B cell (primary cell): ENCODE measurements around the gene TRIO. TPM values are rescaled to one million over a fixed set of nuclear protein-coding genes. Genes with fewer than 3 reads are reported as not detected.

ENCODE experiments used
- ATAC-seq: fragments of 200-7000 bp; cut with Tn5 transposase; one replicate; pipeline ENCODE4 v1.10.0; 2021; ENCODE audit warnings: low read depth, mild to moderate bottlenecking, moderate number of reproducible peaks, moderate library complexity
- CTCF ChIA-PET: fragments of 350-600 bp; sonication (Branson Sonifier 250); formaldehyde crosslinking; loops from one replicate; lab custom pipeline; 2021; ENCODE audit warnings: antibody characterized with exemption, inconsistent platforms; lab: Charles Lee
- POLR2A ChIA-PET: fragments of 350-600 bp; sonication (Branson Sonifier 250); formaldehyde crosslinking; loops from one replicate; lab custom pipeline; 2021; ENCODE audit warnings: antibody characterized with exemption; lab: Charles Lee
- DNase-seq: peaks from one replicate; pipeline ENCODE4 v3.0.0; 2013
- H2AFZ ChIP-seq: 2 replicates; pipeline ENCODE4 v1.6.1; 2012; ENCODE audit warnings: mild to moderate bottlenecking, low read depth, low read length; ENCODE audit not compliant: insufficient read depth, poor library complexity, severe bottlenecking
- H3K27ac ChIP-seq, 2 donors: 1 replicate in 1 of 2; 2 replicates in 1 of 2; pipeline ENCODE4 v1.5.1; 2012 to 2013; ENCODE audit warnings: low read length in 2 of 2, mild to moderate bottlenecking in 2 of 2, moderate library complexity in 1 of 2
- H3K27me3 ChIP-seq, 4 experiments: fragments of 200-600 bp in 1 of 4; sonication (generic) in 1 of 4; replicated peaks in 1 of 4; 1 replicate in 2 of 4; 2 replicates in 2 of 4; pipeline versions ENCODE4 v1.6.1 to v1.7.0; 2013 to 2016; ENCODE audit warnings: low read length in 3 of 4, mild to moderate bottlenecking in 2 of 4, mixed read lengths in 1 of 4, moderate library complexity in 1 of 4; ENCODE audit not compliant: insufficient read depth in 4 of 4, control insufficient read depth in 3 of 4; ENCODE audit errors: control extremely low read depth in 1 of 4
- H3K36me3 ChIP-seq, 2 experiments: replicated peaks in 1 of 2; 1 replicate in 1 of 2; 2 replicates in 1 of 2; pipeline versions ENCODE4 v1.6.1 to v1.7.1; 2013; ENCODE audit warnings: low read length in 1 of 2; ENCODE audit not compliant: insufficient read depth in 2 of 2, control insufficient read depth in 1 of 2; ENCODE audit errors: control extremely low read depth in 1 of 2, extremely low read depth in 1 of 2
- H3K4me1 ChIP-seq, 2 donors: fragments of 200-600 bp in 1 of 2; sonication (generic) in 1 of 2; 1 replicate in 1 of 2; 2 replicates in 1 of 2; pipeline versions ENCODE4 v1.5.1 to v1.6.1; 2013 to 2017; ENCODE audit warnings: low read length in 2 of 2; ENCODE audit not compliant: control insufficient read depth in 2 of 2, insufficient read depth in 2 of 2
- H3K4me2 ChIP-seq: replicated peaks from 2 replicates; pipeline ENCODE3; 2012; ENCODE audit warnings: mild to moderate bottlenecking, low read depth, low read length; ENCODE audit not compliant: poor library complexity, severe bottlenecking
- H3K4me3 ChIP-seq, 5 experiments: fragments of 200-600 bp in 1 of 5; sonication (generic) in 1 of 5; 1 replicate in 3 of 5; 2 replicates in 2 of 5; pipeline versions ENCODE4 v1.5.1 to v1.7.0; 2011 to 2016; ENCODE audit warnings: low read length in 4 of 5, mild to moderate bottlenecking in 4 of 5, low read depth in 2 of 5, control low read depth in 1 of 5, moderate library complexity in 1 of 5; ENCODE audit not compliant: insufficient read depth in 1 of 5; ENCODE audit errors: control extremely low read depth in 1 of 5, extremely low read depth in 1 of 5
- H3K79me2 ChIP-seq: fragments of 200-600 bp; sonication (generic); one replicate; pipeline ENCODE4 v1.6.0; 2016; ENCODE audit warnings: low read length; ENCODE audit not compliant: control insufficient read depth, insufficient read depth
- H3K9ac ChIP-seq: fragments of 200-600 bp; sonication (generic); 2 replicates; pipeline ENCODE4 v1.6.1; 2017; ENCODE audit warnings: mild to moderate bottlenecking, low read length, moderate library complexity
- H3K9me3 ChIP-seq, 3 donors: one replicate each; pipeline versions ENCODE4 v1.6.1 to v1.7.1; 2013; ENCODE audit warnings: low read length in 2 of 3; ENCODE audit not compliant: control insufficient read depth in 2 of 3, insufficient read depth in 1 of 3; ENCODE audit errors: control extremely low read depth in 1 of 3
- H4K20me1 ChIP-seq: 2 replicates; pipeline ENCODE4 v1.6.0; 2012; ENCODE audit warnings: mild to moderate bottlenecking, low read length; ENCODE audit not compliant: insufficient read depth, control insufficient read depth, poor library complexity, severe bottlenecking
- H3K27ac Mint-ChIP-seq: one replicate; pipeline ENCODE4 v1.8.0; 2021; ENCODE audit warnings: mixed read lengths
- H3K27me3 Mint-ChIP-seq: one replicate; pipeline ENCODE4 v1.8.0; 2021; ENCODE audit warnings: mixed read lengths
- H3K4me1 Mint-ChIP-seq: one replicate; pipeline ENCODE4 v1.8.0; 2021; ENCODE audit warnings: mixed read lengths
- H3K4me3 Mint-ChIP-seq: one replicate; pipeline ENCODE4 v1.8.0; 2021; ENCODE audit warnings: mixed read lengths
- H3K9me3 Mint-ChIP-seq: one replicate; pipeline ENCODE4 v1.8.0; 2022; ENCODE audit warnings: mixed read lengths; ENCODE audit not compliant: insufficient read depth
- CTCF ChIP-seq: fragments of 200-600 bp; IDR thresholded peaks from one replicate; pipeline ENCODE4 v1.8.0; 2022; ENCODE audit warnings: antibody characterized with exemption, mild to moderate bottlenecking
- EZH2 ChIP-seq: IDR thresholded peaks from 2 replicates; pipeline ENCODE4 v1.6.1; 2012; ENCODE audit warnings: borderline replicate concordance, low read depth, mild to moderate bottlenecking, moderate library complexity, low read length; ENCODE audit not compliant: insufficient read depth, poor library complexity, severe bottlenecking
- WGBS: methylation state at CpG from one replicate; pipeline ENCODE4 v1.1.5; 2013; ENCODE audit warnings: missing lambda C conversion rate; ENCODE audit not compliant: insufficient coverage; 5-methylcytosine and 5-hydroxymethylcytosine counted together
- intact Hi-C: fragments of 100-400 bp; cut with micrococcal nuclease; formaldehyde crosslinking; loops from one replicate; pipeline ENCODE4 v1.10.0; 2022
- polyA plus RNA-seq: library from polyadenylated mRNA; depleted of rRNA; stranded (reverse); fragments of >200 nt; gene quantifications from 2 replicates; pipeline ENCODE4 v1.2.3, GENCODE V29; 2012
- total RNA-seq, 2 donors: library from RNA; stranded (reverse); fragments of 120-200 nt in 1 of 2; gene quantifications; 1 replicate in 1 of 2; 2 replicates in 1 of 2; pipeline versions ENCODE4 v1.2.3 to v1.2.4, GENCODE V29; 2013 to 2022

Gene TRIO
- total and polyA plus RNA-seq, 2 donors (not counting 1 experiment from before 2014, with no cell fraction given), result 90.5 to 479 TPM

GRCh38 chr5:14504332-14504727 lies 361.2 kb downstream of the TRIO start:
- no peak overlapping the region for H3K4me2 ChIP-seq
- 100% methylated on average over 5 of the region's 8 CpGs for WGBS
- no peaks in the 10 kb centered on the region for H3K27me3 ChIP-seq
- H3K9ac ChIP-seq, result no peak overlapping the region
- H2AFZ ChIP-seq, result no peak overlapping the region
- POLR2A ChIA-PET, result no interaction called here
- TF ChIP-seq EZH2 (no peak), CTCF (no peak)
- no peaks in the 10 kb centered on the region for H3K27me3 Mint-ChIP-seq
- H3K36me3 ChIP-seq, result peaks cover 1 to 59% of the 10 kb centered on the region in 2 experiments
- H3K9me3 ChIP-seq, result no peaks in the 10 kb centered on the region
- H3K4me3 Mint-ChIP-seq, result no peak overlapping the region
- no peak overlapping the region for H3K27ac Mint-ChIP-seq
- no peaks in the 10 kb centered on the region for H3K79me2 ChIP-seq
- intact Hi-C loops, result no loop called here
- no peak for ATAC-seq
- no peaks in the 10 kb centered on the region for H4K20me1 ChIP-seq
- no peaks in the 10 kb centered on the region for H3K4me1 Mint-ChIP-seq
- H3K4me1 ChIP-seq, result no peaks in the 10 kb centered on the region
- CTCF ChIA-PET, result no interaction called here
- no peak for DNase-seq
- no peak overlapping the region for H3K4me3 ChIP-seq
- no peaks in the 10 kb centered on the region for H3K9me3 Mint-ChIP-seq
- H3K27ac ChIP-seq, result no peak overlapping the region

- no peaks in the 10 kb centered on the region for H3K9me3 ChIP-seq
- POLR2A ChIA-PET, result no interaction called here
- CTCF ChIA-PET, result no interaction called here
- no peaks in the 10 kb centered on the region for H3K79me2 ChIP-seq
- H2AFZ ChIP-seq, result no peak overlapping the region
- H4K20me1 ChIP-seq, result no peaks in the 10 kb centered on the region
- no peaks in the 10 kb centered on the region for H3K4me1 Mint-ChIP-seq
- DNase-seq (no peak), ATAC-seq (no peak)
- TF ChIP-seq CTCF (no peak), EZH2 (no peak)
- H3K4me3 Mint-ChIP-seq, result no peak overlapping the region
- no peaks in the 10 kb centered on the region for H3K4me1 ChIP-seq
- H3K27me3 ChIP-seq, result no peaks in the 10 kb centered on the region
- H3K27ac Mint-ChIP-seq, result no peak overlapping the region
- H3K36me3 ChIP-seq, result peaks cover 1 to 56% of the 10 kb centered on the region in 2 experiments
- H3K9ac ChIP-seq, result no peak overlapping the region
- no peak overlapping the region for H3K4me3 ChIP-seq
- no peak overlapping the region for H3K4me2 ChIP-seq
- no peaks in the 10 kb centered on the region for H3K9me3 Mint-ChIP-seq
- no peaks in the 10 kb centered on the region for H3K27me3 Mint-ChIP-seq
- intact Hi-C loops, result no loop called here
- 99% methylated on average over 10 of the region's 11 CpGs for WGBS
- no peak overlapping the region for H3K27ac ChIP-seq
Observed at GRCh38 chr5:14504816-14505215, 361.7 kb downstream of the TRIO start.
